ENCODE measurements around the gene KRCC1. TPM values are rescaled to one million over a fixed set of nuclear protein-coding genes. Genes with fewer than 3 reads are reported as not detected.
A peak's percentile ranks its signal among the peaks of the same experiment; 100 is the strongest.

KRCC1 gene
- total RNA-seq, 1 donor from 2014 or later, result 21.2 TPM

DNA sequence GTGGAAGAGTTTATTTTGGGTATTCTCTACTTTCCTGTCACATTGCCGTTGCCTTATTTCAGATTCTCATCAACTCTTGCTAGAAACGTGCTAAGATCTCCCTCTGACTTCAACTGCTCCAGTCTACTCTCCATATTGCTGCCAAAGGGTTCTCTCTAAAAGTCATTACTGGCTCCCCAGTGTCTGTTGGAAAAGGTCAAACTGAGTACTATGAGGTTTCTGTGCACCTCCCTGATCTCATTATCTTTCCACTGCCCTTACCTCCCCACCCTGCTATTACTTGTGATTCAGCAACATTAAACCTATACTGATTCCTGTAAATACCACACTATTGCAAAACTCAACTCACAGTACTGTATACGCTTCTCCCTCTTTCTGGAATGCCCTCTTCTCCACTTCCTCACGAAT is 1.9 kb upstream of the KRCC1 start:
- Histone ChIP-seq H3K4me3 (no peak overlapping the region), H3K9me3 (replicated peaks) (no peaks in the 10 kb centered on the region), H3K27ac (replicated peaks) (no peak overlapping the region), H3K36me3 (no peaks in the 10 kb centered on the region), H3K4me1 (peaks cover 36% of the 10 kb centered on the region), H3K27me3 (ENCODE audit: low read depth) (no peaks in the 10 kb centered on the region)
- TF ChIP-seq, protein P1, sequence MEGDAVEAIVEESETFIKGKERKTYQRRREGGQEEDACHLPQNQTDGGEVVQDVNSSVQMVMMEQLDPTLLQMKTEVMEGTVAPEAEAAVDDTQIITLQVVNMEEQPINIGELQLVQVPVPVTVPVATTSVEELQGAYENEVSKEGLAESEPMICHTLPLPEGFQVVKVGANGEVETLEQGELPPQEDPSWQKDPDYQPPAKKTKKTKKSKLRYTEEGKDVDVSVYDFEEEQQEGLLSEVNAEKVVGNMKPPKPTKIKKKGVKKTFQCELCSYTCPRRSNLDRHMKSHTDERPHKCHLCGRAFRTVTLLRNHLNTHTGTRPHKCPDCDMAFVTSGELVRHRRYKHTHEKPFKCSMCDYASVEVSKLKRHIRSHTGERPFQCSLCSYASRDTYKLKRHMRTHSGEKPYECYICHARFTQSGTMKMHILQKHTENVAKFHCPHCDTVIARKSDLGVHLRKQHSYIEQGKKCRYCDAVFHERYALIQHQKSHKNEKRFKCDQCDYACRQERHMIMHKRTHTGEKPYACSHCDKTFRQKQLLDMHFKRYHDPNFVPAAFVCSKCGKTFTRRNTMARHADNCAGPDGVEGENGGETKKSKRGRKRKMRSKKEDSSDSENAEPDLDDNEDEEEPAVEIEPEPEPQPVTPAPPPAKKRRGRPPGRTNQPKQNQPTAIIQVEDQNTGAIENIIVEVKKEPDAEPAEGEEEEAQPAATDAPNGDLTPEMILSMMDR (IDR thresholded peaks at IDR 0.05; ENCODE audit: borderline replicate concordance), result no peak
- DNase-seq, result no peak
- intact Hi-C loops (cut with micrococcal nuclease), result no loop called here

- intact Hi-C loops (cut with micrococcal nuclease), result no loop called here
- Histone ChIP-seq H3K27me3 (ENCODE audit: low read depth) (no peaks in the 10 kb centered on the region), H3K27ac (replicated peaks) (peak overlapping the region; percentile 99), H3K4me1 (peaks cover 50% of the 10 kb centered on the region), H3K4me3 (peak overlapping the region; percentile 95), H3K36me3 (no peaks in the 10 kb centered on the region), H3K9me3 (replicated peaks) (no peaks in the 10 kb centered on the region)
- DNase-seq, result no peak
- TF ChIP-seq, protein P1 (IDR thresholded peaks at IDR 0.05; ENCODE audit: borderline replicate concordance), result no peak
These were observed 707 bp downstream of the KRCC1 start for GRCh38 chr2:88054782-88055370.

- Histone ChIP-seq H3K9me3 (replicated peaks) (no peaks in the 10 kb centered on the region), H3K27me3 (ENCODE audit: low read depth) (no peaks in the 10 kb centered on the region), H3K4me3 (peak overlapping the region; percentile 95), H3K4me1 (peaks cover 50% of the 10 kb centered on the region), H3K36me3 (no peaks in the 10 kb centered on the region), H3K27ac (replicated peaks) (peak overlapping the region; percentile 99)
- intact Hi-C loops (cut with micrococcal nuclease), result no loop called here
- no peak for DNase-seq
- TF ChIP-seq, protein P1 (IDR thresholded peaks at IDR 0.05; ENCODE audit: borderline replicate concordance), result no peak
These were observed 1.4 kb downstream of the KRCC1 start for GRCh38 chr2:88053934-88054781.

GRCh38 chr2:88053296-88053695 is 2.3 kb downstream of the KRCC1 start:
- peak overlapping the region; percentile 95 for H3K4me3 ChIP-seq
- no peaks in the 10 kb centered on the region for H3K27me3 ChIP-seq (ENCODE audit: low read depth)
- DNase-seq, result no peak
- intact Hi-C loops (cut with micrococcal nuclease), result no loop called here
- no peaks in the 10 kb centered on the region for H3K36me3 ChIP-seq
- H3K27ac ChIP-seq (replicated peaks), result peak overlapping the region; percentile 99
- H3K4me1 ChIP-seq, result peaks cover 50% of the 10 kb centered on the region
- TF ChIP-seq, protein P1 (IDR thresholded peaks at IDR 0.05; ENCODE audit: borderline replicate concordance), result no peak
- H3K9me3 ChIP-seq (replicated peaks), result no peaks in the 10 kb centered on the region

- H3K36me3 ChIP-seq, result no peaks in the 10 kb centered on the region
- intact Hi-C loops (cut with micrococcal nuclease), result no loop called here
- H3K27me3 ChIP-seq (ENCODE audit: low read depth), result no peaks in the 10 kb centered on the region
- H3K4me3 ChIP-seq, result no peak overlapping the region
- H3K27ac ChIP-seq (replicated peaks), result no peak overlapping the region
- H3K9me3 ChIP-seq (replicated peaks), result no peaks in the 10 kb centered on the region
- TF ChIP-seq, protein P1 (IDR thresholded peaks at IDR 0.05; ENCODE audit: borderline replicate concordance), result no peak
- no peak for DNase-seq
- peaks cover 54% of the 10 kb centered on the region for H3K4me1 ChIP-seq
These were observed 3.8 kb downstream of the KRCC1 start for GRCh38 chr2:88051792-88052191.

All from left ventricle myocardium inferior (tissue), 1 donor.